ENCODE data around the gene NMRAL1.

Gene NMRAL1

DNA sequence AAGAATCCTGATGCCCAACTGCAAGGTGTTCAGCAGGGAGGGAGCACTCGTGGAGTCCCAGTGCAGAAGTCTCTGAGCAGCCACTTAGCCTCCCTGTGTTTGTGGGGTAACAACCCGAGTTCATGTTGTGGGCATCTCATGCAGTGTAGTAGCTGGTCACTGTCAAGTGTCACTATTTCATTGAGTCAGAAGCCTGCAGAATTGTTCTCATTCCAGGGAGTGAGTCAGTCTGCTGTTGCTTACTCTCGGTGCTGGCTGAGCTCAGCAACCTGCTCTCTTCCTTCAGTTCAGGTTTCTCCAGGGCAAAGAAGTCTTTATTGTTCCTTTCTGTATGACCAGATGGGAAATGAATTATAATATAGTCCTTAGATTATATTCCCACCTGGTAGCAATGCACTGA is 25.8 kb upstream of the NMRAL1 start:
- no peaks in the 10 kb centered on the region for H3K9me3 ChIP-seq (ENCODE audit: severe bottlenecking)
- no peaks in the 10 kb centered on the region for H3K27me3 ChIP-seq (ENCODE audit: insufficient read depth, low read depth, severe bottlenecking)
- TF ChIP-seq, protein P1, sequence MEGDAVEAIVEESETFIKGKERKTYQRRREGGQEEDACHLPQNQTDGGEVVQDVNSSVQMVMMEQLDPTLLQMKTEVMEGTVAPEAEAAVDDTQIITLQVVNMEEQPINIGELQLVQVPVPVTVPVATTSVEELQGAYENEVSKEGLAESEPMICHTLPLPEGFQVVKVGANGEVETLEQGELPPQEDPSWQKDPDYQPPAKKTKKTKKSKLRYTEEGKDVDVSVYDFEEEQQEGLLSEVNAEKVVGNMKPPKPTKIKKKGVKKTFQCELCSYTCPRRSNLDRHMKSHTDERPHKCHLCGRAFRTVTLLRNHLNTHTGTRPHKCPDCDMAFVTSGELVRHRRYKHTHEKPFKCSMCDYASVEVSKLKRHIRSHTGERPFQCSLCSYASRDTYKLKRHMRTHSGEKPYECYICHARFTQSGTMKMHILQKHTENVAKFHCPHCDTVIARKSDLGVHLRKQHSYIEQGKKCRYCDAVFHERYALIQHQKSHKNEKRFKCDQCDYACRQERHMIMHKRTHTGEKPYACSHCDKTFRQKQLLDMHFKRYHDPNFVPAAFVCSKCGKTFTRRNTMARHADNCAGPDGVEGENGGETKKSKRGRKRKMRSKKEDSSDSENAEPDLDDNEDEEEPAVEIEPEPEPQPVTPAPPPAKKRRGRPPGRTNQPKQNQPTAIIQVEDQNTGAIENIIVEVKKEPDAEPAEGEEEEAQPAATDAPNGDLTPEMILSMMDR (IDR thresholded peaks at IDR 0.05; ENCODE audit: low read depth, low read length), result no peak
- DNase-seq, result no peak
- H3K27ac ChIP-seq, result no peak overlapping the region
- no peak overlapping the region for H3K4me3 ChIP-seq (ENCODE audit: low read depth, low read length)
- peaks cover 11% of the 10 kb centered on the region for H3K36me3 ChIP-seq

DNA sequence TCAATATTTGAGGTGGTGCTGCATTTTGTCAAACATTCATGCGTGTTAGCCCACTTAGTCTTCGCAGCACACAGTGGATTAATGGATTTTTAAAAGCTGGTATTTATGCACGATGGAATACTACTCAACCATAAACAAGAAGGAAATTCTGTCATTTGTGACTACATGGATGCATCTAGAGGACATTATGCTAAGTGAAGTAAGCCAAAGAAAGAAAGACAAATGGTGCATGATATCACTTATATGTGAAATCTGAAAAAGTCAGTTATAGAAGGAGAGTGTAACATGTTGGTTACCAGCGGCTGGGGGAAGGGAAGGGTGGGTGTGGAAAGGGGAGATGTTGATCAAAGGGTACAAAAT is 24.8 kb upstream of the NMRAL1 start:
- no peak overlapping the region; the same call in 1 of the 2 replicates for H3K27ac ChIP-seq
- peaks cover 11% of the 10 kb centered on the region for H3K36me3 ChIP-seq
- no peaks in the 10 kb centered on the region for H3K9me3 ChIP-seq (ENCODE audit: severe bottlenecking)
- no peak for DNase-seq
- H3K4me3 ChIP-seq (ENCODE audit: low read depth, low read length), result no peak overlapping the region
- no peaks in the 10 kb centered on the region for H3K27me3 ChIP-seq (ENCODE audit: insufficient read depth, low read depth, severe bottlenecking)
- TF ChIP-seq, protein P1 (IDR thresholded peaks at IDR 0.05; ENCODE audit: low read depth, low read length), result no peak

DNA sequence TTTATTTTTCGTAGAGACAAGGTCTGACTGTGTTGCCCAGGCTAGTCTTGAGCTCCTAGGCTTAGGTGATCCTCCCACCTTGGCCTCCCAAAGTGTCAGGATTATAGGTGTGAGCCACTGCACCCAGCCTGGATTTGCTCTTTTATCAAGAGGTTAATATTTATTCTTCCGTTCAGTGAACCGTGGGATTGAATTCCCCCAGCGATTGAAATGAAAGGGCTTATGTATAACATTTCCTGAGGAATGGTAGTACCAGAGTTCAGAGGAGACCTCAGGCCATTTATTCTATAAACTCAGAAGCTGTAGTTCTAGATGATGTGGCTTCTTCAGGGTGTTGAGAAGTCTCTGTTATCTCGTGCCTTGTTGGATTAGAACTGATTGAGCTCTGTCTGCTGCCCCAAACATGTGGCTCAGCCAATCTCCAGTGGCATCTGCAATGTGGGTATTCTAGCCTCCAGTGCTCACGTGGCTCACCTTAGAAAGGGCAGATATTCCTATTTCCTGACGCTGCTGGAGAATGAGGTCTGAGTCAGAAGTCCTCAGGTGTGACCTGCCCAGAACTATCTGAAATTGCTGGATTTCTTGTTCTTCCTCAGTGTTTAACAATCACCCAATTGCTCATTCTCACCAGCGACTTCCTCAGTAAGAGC is 24.2 kb upstream of the NMRAL1 start:
- H3K4me3 ChIP-seq (ENCODE audit: low read depth, low read length), result no peak overlapping the region
- H3K27ac ChIP-seq, result peak overlapping the region; percentile 55
- no peaks in the 10 kb centered on the region for H3K9me3 ChIP-seq (ENCODE audit: severe bottlenecking)
- no peak for DNase-seq
- TF ChIP-seq, protein P1 (IDR thresholded peaks at IDR 0.05; ENCODE audit: low read depth, low read length), result no peak
- no peaks in the 10 kb centered on the region for H3K27me3 ChIP-seq (ENCODE audit: insufficient read depth, low read depth, severe bottlenecking)
- H3K36me3 ChIP-seq, result peaks cover 11% of the 10 kb centered on the region

DNA sequence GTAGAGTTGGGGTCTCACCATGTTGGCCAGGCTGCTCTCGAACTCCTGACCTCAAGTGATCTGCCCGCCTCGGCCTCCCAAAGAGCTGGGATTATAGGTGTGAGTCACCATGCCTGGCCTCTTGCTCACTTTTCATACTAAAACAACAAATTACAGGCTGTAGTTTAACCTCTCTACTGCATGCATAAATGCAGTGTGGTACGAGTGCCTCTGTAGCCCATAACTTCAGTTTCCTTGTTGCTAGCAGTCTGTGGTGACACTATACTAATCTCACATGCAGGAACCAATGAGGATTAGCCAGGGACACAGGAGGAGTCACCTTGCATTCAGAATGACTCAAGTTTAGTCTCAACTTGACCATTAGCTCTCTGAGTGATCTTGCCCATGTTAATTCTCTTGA is 21.9 kb upstream of the NMRAL1 start:
- DNase-seq, result no peak
- Histone ChIP-seq H3K9me3 (ENCODE audit: severe bottlenecking) (no peaks in the 10 kb centered on the region), H3K27me3 (ENCODE audit: insufficient read depth, low read depth, severe bottlenecking) (no peaks in the 10 kb centered on the region), H3K27ac (no peak overlapping the region), H3K36me3 (peaks cover 28% of the 10 kb centered on the region), H3K4me3 (ENCODE audit: low read depth, low read length) (no peak overlapping the region)
- TF ChIP-seq, protein P1 (IDR thresholded peaks at IDR 0.05; ENCODE audit: low read depth, low read length), result no peak

DNA sequence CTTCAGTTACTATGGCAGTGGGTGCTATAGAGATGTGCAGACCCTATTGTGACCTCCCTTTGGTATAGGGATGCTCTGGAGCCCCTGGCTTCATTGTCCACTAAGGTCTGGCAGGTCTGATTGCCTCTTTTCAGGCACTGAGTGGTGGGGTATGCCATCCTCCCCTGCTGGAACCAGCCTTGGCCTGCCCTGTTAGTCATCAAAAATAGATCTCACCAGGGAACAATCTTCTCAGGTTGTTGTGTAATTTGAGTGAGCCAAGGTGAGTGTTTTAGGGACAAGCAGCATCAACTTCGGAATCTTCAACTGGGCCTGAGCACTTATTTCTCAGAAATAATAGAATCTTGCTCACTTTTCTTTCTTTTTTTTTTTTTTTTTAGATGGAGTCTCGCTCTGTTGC is 21.3 kb upstream of the NMRAL1 start:
- TF ChIP-seq, protein P1 (IDR thresholded peaks at IDR 0.05; ENCODE audit: low read depth, low read length), result no peak
- Histone ChIP-seq H3K27me3 (ENCODE audit: insufficient read depth, low read depth, severe bottlenecking) (no peaks in the 10 kb centered on the region), H3K36me3 (peaks cover 33% of the 10 kb centered on the region), H3K4me3 (ENCODE audit: low read depth, low read length) (no peak overlapping the region), H3K27ac (no peak overlapping the region), H3K9me3 (ENCODE audit: severe bottlenecking) (no peaks in the 10 kb centered on the region)
- DNase-seq, result no peak

All from WERI-Rb-1 (cell line).